ENCODE results near the gene KRT83. TPM values are rescaled to one million over a fixed set of nuclear protein-coding genes. Genes with fewer than 3 reads are reported as not detected.

KRT83 gene
- polyA plus RNA-seq, 1 experiment = 0.07 TPM

DNA sequence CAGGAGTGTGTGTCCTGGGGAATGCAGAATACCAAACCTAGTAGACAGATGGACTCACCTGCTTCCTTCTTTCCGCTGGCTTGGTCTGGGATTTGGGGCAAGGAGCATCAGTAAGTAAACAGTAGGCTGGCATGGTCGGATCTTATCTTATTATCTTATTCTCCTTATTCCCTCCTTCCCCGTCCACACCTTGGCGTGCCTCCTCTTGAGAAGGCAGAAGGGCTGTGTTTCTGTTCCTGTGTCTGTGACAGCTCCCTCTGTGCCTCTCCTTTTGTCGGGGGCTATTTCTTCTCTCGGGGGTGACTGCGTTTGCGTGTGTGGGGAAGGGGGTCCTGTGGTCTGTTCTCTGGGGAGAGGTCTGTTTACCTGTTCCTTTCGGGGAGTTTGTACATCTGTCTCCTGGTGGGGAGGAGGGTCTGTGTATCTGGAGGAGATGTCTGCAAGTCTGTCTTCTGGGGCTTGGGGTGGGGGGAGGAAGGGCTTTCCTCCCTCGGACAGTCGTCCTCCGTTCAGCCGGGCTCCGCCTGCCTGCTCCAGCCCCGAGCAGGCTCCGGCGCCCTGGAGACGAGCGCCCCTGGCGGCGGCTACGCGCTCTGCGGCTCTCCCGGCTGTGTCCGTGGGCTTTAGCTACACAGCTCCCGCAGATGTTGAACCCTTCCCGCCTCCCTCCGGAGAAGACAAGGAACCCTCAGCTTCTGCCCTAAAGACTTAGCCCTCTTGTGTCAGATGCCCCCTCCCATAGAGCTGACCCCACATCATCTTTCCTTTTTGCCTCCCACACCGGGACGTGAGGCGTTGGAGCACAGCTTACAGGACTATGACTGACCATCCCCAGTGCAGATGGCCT is 42.4 kb downstream of the KRT83 start:
- ChIA-PET POLR2A (interaction anchor here (0.5 kb wide), 1 partner anchor 41 kb away, joined by 16 read pairs; no protein-coding TSS in a partner anchor), CTCF (interaction anchor here (0.5 to 5.3 kb wide), 48 partner anchors 11 to 602 kb away, joined by 3 to 86 read pairs (median 5); partner anchors contain the start of genes KRT7 and KRT80)
- H3K27me3 ChIP-seq (ENCODE audit: control insufficient read depth, insufficient read depth, low read length) = no peaks in the 10 kb centered on the region
- DNase-seq (ENCODE audit: low read depth) = no peak
- no peaks in the 10 kb centered on the region for H3K36me3 ChIP-seq (ENCODE audit: control insufficient read depth, insufficient read depth, low read length)
- H3K4me3 ChIP-seq (ENCODE audit: low read depth, low read length) = no peak overlapping the region
- TF ChIP-seq CTCF (IDR thresholded peaks at IDR 0.05; ENCODE audit: insufficient read depth, low read depth, low read length) = peak; percentile 99

GRCh38 chr12:52277486-52278245 is 43.5 kb downstream of the KRT83 start:
- Histone ChIP-seq H3K27me3 (ENCODE audit: control insufficient read depth, insufficient read depth, low read length) (no peaks in the 10 kb centered on the region), H3K4me3 (ENCODE audit: low read depth, low read length) (no peak overlapping the region), H3K36me3 (ENCODE audit: control insufficient read depth, insufficient read depth, low read length) (no peaks in the 10 kb centered on the region)
- CTCF ChIA-PET = interaction anchor here (0.6 to 5.3 kb wide), 18 partner anchors 9 to 123 kb away, joined by 3 to 86 read pairs (median 10); partner anchors contain the start of genes KRT7 and KRT80
- no peak for DNase-seq (ENCODE audit: low read depth)
- no peak for TF ChIP-seq CTCF (IDR thresholded peaks at IDR 0.05; ENCODE audit: insufficient read depth, low read depth, low read length)
- POLR2A ChIA-PET = no interaction called here

DNA sequence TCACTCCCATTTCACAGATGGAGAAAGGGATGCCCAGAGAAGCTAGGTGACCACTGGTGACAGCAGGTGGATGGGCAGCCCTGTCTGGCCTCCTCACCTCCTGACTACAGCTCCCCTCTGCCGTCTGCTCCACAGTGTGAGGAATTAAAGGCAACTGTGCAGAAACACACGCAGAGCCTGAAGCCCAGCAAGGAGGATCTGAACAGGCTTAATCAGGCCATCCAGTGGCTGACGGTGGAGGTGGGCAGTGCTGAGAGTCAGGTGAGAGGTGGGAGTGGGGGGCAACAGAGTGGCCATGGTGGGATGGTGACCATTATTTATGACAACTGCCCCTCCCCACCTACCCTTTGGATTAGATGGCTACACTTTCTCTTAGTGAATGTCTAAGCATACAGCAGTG is 45.5 kb downstream of the KRT83 start:
- ChIA-PET POLR2A (no interaction called here), CTCF (interaction anchor here (1.0 to 1.2 kb wide), 2 partner anchors 17 to 55 kb away, joined by 3 read pairs; no protein-coding TSS in a partner anchor)
- no peak for TF ChIP-seq CTCF (IDR thresholded peaks at IDR 0.05; ENCODE audit: insufficient read depth, low read depth, low read length)
- DNase-seq (ENCODE audit: low read depth) = no peak
- Histone ChIP-seq H3K4me3 (ENCODE audit: low read depth, low read length) (no peak overlapping the region), H3K36me3 (ENCODE audit: control insufficient read depth, insufficient read depth, low read length) (no peaks in the 10 kb centered on the region), H3K27me3 (ENCODE audit: control insufficient read depth, insufficient read depth, low read length) (no peaks in the 10 kb centered on the region)

DNA sequence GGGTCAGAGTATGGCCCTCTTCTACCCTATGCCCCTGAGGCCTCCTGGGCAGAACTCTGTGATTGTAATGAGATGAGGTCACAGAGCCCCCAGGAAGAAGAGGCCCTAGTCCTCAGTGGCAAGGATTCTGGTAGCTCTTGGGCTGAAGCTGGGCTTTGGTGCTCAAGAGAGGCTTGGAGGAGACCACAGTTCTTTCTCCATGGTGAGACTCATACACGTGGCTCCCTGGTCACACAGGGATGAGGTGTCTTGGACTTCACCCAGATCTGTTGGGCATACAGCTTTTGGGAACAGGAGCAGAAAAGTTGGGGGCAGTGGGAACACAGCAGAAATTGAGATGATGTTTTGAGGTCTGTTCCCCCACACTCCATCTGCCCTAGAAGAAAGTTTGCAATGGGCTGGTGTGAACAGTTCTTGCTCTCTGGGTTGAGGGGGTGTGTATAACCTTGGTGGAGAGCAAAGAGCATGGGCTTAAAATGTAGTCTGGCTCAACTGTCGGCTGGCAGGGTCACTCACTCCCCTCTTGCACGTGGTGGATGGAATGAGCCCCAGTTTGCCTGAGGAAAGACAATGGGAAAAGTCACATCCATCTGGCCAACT is 46.6 kb downstream of the KRT83 start, which contains the start of gene KRT86:
Gene KRT86 (plus strand): TSS at position 125 of the 600 bp plus-strand sequence. CDS start 27,272 bp downstream, outside the sequence.
- no peaks in the 10 kb centered on the region for H3K27me3 ChIP-seq (ENCODE audit: control insufficient read depth, insufficient read depth, low read length)
- DNase-seq (ENCODE audit: low read depth) = no peak
- ChIA-PET CTCF (interaction anchor here (0.9 to 1.4 kb wide), 4 partner anchors 16 to 54 kb away, joined by 3 to 4 read pairs (median 3); no protein-coding TSS in a partner anchor), POLR2A (no interaction called here)
- H3K36me3 ChIP-seq (ENCODE audit: control insufficient read depth, insufficient read depth, low read length) = no peaks in the 10 kb centered on the region
- TF ChIP-seq CTCF (IDR thresholded peaks at IDR 0.05; ENCODE audit: insufficient read depth, low read depth, low read length) = no peak
- H3K4me3 ChIP-seq (ENCODE audit: low read depth, low read length) = no peak within 1 kb of the TSS

Data from BJ (cell line).